B cell (primary cell): ENCODE measurements around the gene HGS.

Source experiments
- EZH2 ChIP-seq: IDR thresholded peaks from 2 replicates; pipeline ENCODE4 v1.6.1; 2012; ENCODE audit warnings: borderline replicate concordance, low read depth, mild to moderate bottlenecking, moderate library complexity, low read length; ENCODE audit not compliant: insufficient read depth, poor library complexity, severe bottlenecking
- TF ChIP-seq, protein P1 (sequence below): fragments of 200-600 bp; IDR thresholded peaks from one replicate; pipeline ENCODE4 v1.8.0; 2022; ENCODE audit warnings: antibody characterized with exemption, mild to moderate bottlenecking

DNA sequence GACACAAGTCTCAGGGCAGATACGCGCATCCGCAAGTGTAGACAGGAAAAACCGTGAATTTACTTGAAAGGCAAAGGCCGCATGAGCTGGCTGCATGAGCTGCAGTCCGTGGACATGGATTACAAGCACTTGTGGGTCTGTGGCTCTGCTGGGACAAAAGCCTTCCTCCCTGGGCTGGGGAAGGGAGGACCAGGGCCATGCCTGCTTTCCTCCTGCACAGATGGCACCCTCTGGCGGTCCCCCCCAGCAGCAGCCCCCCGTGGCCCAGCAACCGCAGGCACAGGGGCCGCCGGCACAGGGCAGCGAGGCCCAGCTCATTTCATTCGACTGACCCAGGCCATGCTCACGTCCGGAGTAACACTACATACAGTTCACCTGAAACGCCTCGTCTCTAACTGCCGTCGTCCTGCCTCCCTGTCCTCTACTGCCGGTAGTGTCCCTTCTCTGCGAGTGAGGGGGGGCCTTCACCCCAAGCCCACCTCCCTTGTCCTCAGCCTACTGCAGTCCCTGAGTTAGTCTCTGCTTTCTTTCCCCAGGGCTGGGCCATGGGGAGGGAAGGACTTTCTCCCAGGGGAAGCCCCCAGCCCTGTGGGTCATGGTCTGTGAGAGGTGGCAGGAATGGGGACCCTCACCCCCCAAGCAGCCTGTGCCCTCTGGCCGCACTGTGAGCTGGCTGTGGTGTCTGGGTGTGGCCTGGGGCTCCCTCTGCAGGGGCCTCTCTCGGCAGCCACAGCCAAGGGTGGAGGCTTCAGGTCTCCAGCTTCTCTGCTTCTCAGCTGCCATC is 17.7 kb downstream of the HGS start:
- TF ChIP-seq EZH2: no peak
- TF ChIP-seq, protein P1, sequence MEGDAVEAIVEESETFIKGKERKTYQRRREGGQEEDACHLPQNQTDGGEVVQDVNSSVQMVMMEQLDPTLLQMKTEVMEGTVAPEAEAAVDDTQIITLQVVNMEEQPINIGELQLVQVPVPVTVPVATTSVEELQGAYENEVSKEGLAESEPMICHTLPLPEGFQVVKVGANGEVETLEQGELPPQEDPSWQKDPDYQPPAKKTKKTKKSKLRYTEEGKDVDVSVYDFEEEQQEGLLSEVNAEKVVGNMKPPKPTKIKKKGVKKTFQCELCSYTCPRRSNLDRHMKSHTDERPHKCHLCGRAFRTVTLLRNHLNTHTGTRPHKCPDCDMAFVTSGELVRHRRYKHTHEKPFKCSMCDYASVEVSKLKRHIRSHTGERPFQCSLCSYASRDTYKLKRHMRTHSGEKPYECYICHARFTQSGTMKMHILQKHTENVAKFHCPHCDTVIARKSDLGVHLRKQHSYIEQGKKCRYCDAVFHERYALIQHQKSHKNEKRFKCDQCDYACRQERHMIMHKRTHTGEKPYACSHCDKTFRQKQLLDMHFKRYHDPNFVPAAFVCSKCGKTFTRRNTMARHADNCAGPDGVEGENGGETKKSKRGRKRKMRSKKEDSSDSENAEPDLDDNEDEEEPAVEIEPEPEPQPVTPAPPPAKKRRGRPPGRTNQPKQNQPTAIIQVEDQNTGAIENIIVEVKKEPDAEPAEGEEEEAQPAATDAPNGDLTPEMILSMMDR: no peak
